Measurements from ENCODE around the gene OR2J2.
"Not testable (repeated sequence)": the region's sequence is repeated elsewhere in the genome, so short reads cannot be mapped to it uniquely, and the experiment has no call there.

The OR2J2 gene

GRCh38 chr6:29170607-29171006, at the start of gene OR2J2:
TSS of gene OR2J2 (plus strand) at chr6:29170907. CDS start at chr6:29173636, 2,729 bp downstream.
- not testable (repeated sequence) for DNase-seq (ENCODE audit: low read depth)

GRCh38 chr6:29129326-29130012, 41.2 kb upstream of the OR2J2 start:
- no peak for DNase-seq (ENCODE audit: low read depth)

- DNase-seq (ENCODE audit: low read depth): no peak
These were observed 40.1 kb upstream of the OR2J2 start for GRCh38 chr6:29130644-29131043.

- no peak for DNase-seq (ENCODE audit: low read depth)
These were observed 39.0 kb upstream of the OR2J2 start for GRCh38 chr6:29131691-29132090.

- DNase-seq (ENCODE audit: low read depth): no peak
These were observed 33.0 kb upstream of the OR2J2 start for GRCh38 chr6:29137724-29138123.

GRCh38 chr6:29141606-29142005, 29.1 kb upstream of the OR2J2 start:
- no peak for DNase-seq (ENCODE audit: low read depth)

GRCh38 chr6:29142309-29142708, 28.4 kb upstream of the OR2J2 start:
- no peak for DNase-seq (ENCODE audit: low read depth)

- no peak for DNase-seq (ENCODE audit: low read depth)
These were observed 24.5 kb upstream of the OR2J2 start for GRCh38 chr6:29146179-29146578.

GRCh38 chr6:29147074-29147473, 23.6 kb upstream of the OR2J2 start:
- DNase-seq (ENCODE audit: low read depth): no peak

GRCh38 chr6:29149444-29149843, 21.3 kb upstream of the OR2J2 start:
- DNase-seq (ENCODE audit: low read depth): not testable (repeated sequence)

- DNase-seq (ENCODE audit: low read depth): no peak
These were observed 17.6 kb upstream of the OR2J2 start for GRCh38 chr6:29153083-29153482.

GRCh38 chr6:29155182-29155581, 15.5 kb upstream of the OR2J2 start:
- not testable (repeated sequence) for DNase-seq (ENCODE audit: low read depth)

- not testable (repeated sequence) for DNase-seq (ENCODE audit: low read depth)
These were observed 10.8 kb upstream of the OR2J2 start for GRCh38 chr6:29159922-29160321.

- DNase-seq (ENCODE audit: low read depth): not testable (repeated sequence)
These were observed 5.1 kb upstream of the OR2J2 start for GRCh38 chr6:29165571-29165970.

- DNase-seq (ENCODE audit: low read depth): no peak
These were observed 1.0 kb downstream of the OR2J2 start for GRCh38 chr6:29171736-29172135.

- no peak for DNase-seq (ENCODE audit: low read depth)
These were observed 12.9 kb downstream of the OR2J2 start for GRCh38 chr6:29183594-29183993.

GRCh38 chr6:29188659-29189058, 18.0 kb downstream of the OR2J2 start:
- DNase-seq (ENCODE audit: low read depth): not testable (repeated sequence)

- no peak for DNase-seq (ENCODE audit: low read depth)
These were observed 30.3 kb downstream of the OR2J2 start for GRCh38 chr6:29200767-29201662.

- DNase-seq (ENCODE audit: low read depth): no peak
These were observed 31.3 kb downstream of the OR2J2 start for GRCh38 chr6:29201966-29202365.

- no peak for DNase-seq (ENCODE audit: low read depth)
These were observed 40.8 kb downstream of the OR2J2 start for GRCh38 chr6:29211488-29211887.

- DNase-seq (ENCODE audit: low read depth): no peak
These were observed 45.8 kb downstream of the OR2J2 start for GRCh38 chr6:29216528-29216927.

- not testable (repeated sequence) for DNase-seq (ENCODE audit: low read depth)
These were observed 46.5 kb downstream of the OR2J2 start for GRCh38 chr6:29217242-29217641.

GRCh38 chr6:29218056-29218455, 47.3 kb downstream of the OR2J2 start:
- not testable (repeated sequence) for DNase-seq (ENCODE audit: low read depth)
